ENCODE measurements around the gene CCDC85A. TPM values are rescaled to one million over a fixed set of nuclear protein-coding genes. Genes with fewer than 3 reads are reported as not detected.
"Not testable (repeated sequence)": the region's sequence is repeated elsewhere in the genome, so short reads cannot be mapped to it uniquely, and the experiment has no call there.

CCDC85A gene
- total RNA-seq = under 1 TPM; 0.40 to 0.42 TPM

DNA sequence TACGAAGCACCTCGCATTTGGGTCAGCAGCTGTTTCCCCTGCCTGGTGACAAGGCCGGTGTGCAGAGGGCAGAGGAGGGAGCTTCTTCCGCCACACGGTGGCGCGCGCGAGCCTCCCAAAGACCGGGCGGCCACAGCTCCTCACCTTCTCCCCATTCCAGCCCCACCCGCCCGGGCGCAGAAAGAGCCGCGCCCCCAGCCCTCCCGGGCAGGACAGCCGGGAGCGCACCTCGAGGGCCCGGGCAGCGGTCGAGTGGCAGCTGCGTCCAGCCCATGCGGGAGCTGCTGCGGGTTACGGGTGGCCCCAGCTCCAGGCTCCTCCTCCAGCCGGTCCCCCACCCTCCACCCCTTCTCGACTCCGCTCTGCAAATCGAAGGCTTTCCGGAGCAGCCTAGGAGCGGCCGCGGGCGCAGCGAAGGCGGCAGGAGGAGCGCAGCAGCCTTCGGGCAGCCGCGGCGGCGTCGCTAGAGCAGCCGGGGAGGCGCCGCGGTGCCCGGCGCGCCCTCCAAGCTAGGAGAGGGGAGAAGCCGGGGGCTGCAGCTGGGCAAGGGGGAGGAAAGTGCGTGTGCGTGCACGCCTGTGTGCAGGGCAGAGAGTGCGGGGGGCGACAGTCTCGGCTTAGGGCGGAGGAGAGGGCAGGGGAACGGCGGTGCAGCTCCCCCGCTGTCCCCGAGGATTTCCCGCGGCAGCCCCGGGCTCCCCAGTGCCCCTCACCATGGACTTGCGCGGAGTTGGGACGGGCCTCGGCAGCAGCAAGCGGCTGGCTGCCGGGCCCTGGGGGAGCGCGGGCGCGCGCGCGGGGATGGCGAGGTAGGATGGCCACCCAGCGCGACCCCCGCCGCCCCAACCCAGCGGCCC is at the start of gene CCDC85A:
Gene CCDC85A (plus strand): TSS at position 348 of the 857 bp plus-strand sequence. CDS start 635 bp downstream, outside the sequence.
- no peak within 1 kb of the TSS for H3K27ac ChIP-seq
- peak within 1 kb of the TSS in 1 of 2 donors; percentile 24 for H3K9ac ChIP-seq (ENCODE audit: low read depth in 2 of 2, low read length in 2 of 2)
- peak within 1 kb of the TSS; percentile 57 for H3K4me3 ChIP-seq
- TF ChIP-seq CTCF (IDR thresholded peaks at IDR 0.05) = peak; percentile 84
- H3K4me1 ChIP-seq = peaks cover 3% of the 10 kb centered on the region
- intact Hi-C loops (cut with DNase I) = loop anchor here (2.0 to 5.0 kb wide), 2 partner anchors 565 to 1313 kb away; no protein-coding TSS in a partner anchor
- DNase-seq = peak; percentile 87
- peaks cover 34% of the 10 kb centered on the region for H3K27me3 ChIP-seq
- H3K36me3 ChIP-seq = no peaks in the 10 kb centered on the region
- H3K9me3 ChIP-seq = no peaks in the 10 kb centered on the region

DNA sequence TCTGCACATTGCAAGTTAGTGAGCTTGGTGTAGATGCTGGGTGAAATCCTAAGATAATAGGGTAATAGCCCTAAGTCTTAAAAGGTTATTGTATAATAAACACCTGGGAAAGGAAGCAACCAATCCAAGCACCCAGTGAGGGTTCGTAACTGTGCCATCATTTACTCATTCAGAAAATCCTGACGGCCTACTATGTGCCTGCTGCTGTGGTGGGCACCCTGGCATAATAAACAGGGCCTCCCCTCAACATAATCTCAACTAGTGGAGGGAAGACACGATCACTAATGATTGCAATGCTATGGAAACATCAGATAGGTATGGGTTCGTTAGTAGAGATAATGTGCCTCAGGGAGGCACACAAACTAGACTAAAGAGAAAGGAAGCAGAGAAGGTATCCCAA is 48.9 kb upstream of the CCDC85A start:
- Histone ChIP-seq H3K4me3 (no peak overlapping the region), H3K36me3 (no peaks in the 10 kb centered on the region), H3K9ac (ENCODE audit: low read depth in 2 of 2, low read length in 2 of 2) (no peak overlapping the region), H3K27ac (no peak overlapping the region), H3K9me3 (no peaks in the 10 kb centered on the region), H3K27me3 (no peaks in the 10 kb centered on the region), H3K4me1 (no peaks in the 10 kb centered on the region)
- no peak for TF ChIP-seq CTCF (IDR thresholded peaks at IDR 0.05)
- DNase-seq = no peak
- intact Hi-C loops (cut with DNase I) = loop anchor here (5.0 kb wide), 1 partner anchor 418 kb away; no protein-coding TSS in a partner anchor

DNA sequence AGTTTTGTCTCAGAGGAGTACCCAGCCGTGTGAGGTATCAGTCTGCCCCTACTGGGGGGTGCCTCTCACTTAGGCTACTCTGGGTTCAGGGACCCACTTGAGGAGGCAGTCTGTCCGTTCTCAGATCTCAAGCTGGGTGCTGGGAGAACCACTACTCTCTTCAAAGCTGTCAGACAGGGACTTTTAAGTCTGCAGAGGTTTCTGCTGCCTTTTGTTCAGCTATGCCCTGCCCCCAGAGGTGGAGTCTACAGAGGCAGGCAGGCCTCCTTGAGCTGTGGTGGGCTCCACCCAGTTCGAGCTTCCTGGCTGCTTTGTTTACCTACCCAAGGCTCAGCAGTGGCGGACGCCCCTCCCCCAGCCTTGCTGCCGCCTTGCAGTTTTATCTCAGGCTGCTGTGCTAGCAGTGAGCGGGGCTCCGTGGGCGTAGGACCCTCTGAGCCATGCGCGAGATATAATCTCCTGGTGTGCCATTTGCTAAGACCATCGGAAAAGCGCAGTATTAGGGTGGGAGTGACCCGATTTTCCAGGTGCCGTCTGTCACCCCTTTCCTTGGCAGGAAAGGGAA is 41.2 kb upstream of the CCDC85A start:
- H3K27ac ChIP-seq; H3K9me3 ChIP-seq; H3K9ac ChIP-seq (ENCODE audit: low read depth in 2 of 2, low read length in 2 of 2); H3K4me1 ChIP-seq; intact Hi-C loops (cut with DNase I); H3K4me3 ChIP-seq; DNase-seq; H3K27me3 ChIP-seq; H3K36me3 ChIP-seq: not testable (repeated sequence)

GRCh38 chr2:56147907-56148306 is 35.9 kb upstream of the CCDC85A start:
- no peak for DNase-seq
- Histone ChIP-seq H3K9ac (ENCODE audit: low read depth in 2 of 2, low read length in 2 of 2) (no peak overlapping the region), H3K27ac (no peak overlapping the region), H3K27me3 (no peaks in the 10 kb centered on the region), H3K36me3 (no peaks in the 10 kb centered on the region), H3K4me3 (no peak overlapping the region), H3K9me3 (no peaks in the 10 kb centered on the region), H3K4me1 (no peaks in the 10 kb centered on the region)
- no peak for TF ChIP-seq CTCF (IDR thresholded peaks at IDR 0.05)
- intact Hi-C loops (cut with DNase I) = no loop called here

- H3K4me1 ChIP-seq = no peaks in the 10 kb centered on the region
- no peak overlapping the region for H3K27ac ChIP-seq
- H3K36me3 ChIP-seq = no peaks in the 10 kb centered on the region
- H3K9me3 ChIP-seq = no peaks in the 10 kb centered on the region
- H3K27me3 ChIP-seq = no peaks in the 10 kb centered on the region
- DNase-seq = no peak
- no peak overlapping the region for H3K9ac ChIP-seq (ENCODE audit: low read depth in 2 of 2, low read length in 2 of 2)
- no peak for TF ChIP-seq CTCF (IDR thresholded peaks at IDR 0.05)
- intact Hi-C loops (cut with DNase I) = no loop called here
- no peak overlapping the region for H3K4me3 ChIP-seq
Observed at GRCh38 chr2:56148825-56149224, 35.0 kb upstream of the CCDC85A start.

DNA sequence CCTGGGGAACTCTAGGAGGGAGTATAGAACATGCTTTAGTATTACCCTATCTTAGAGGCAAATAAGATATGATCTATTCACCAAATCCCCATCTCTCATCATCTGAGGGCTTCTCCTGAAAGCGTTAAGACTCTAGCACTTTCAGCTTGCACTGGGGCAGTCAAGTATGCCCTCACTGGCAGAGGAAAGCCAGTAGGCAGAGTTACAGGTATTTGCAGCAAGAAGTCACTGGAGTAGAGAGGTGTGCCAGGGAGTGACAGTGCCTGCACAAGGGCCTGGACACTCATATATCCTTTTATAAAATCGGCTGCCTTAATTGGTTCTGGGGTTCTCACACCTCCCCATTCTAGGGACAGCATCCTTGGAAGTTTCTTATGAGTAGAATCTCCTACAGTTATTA is 31.9 kb upstream of the CCDC85A start:
- no peaks in the 10 kb centered on the region for H3K9me3 ChIP-seq
- no peak for DNase-seq
- H3K27me3 ChIP-seq = no peaks in the 10 kb centered on the region
- H3K9ac ChIP-seq (ENCODE audit: low read depth in 2 of 2, low read length in 2 of 2) = no peak overlapping the region
- no peak overlapping the region for H3K27ac ChIP-seq
- no peaks in the 10 kb centered on the region for H3K4me1 ChIP-seq
- no peak overlapping the region for H3K4me3 ChIP-seq
- H3K36me3 ChIP-seq = no peaks in the 10 kb centered on the region
- TF ChIP-seq CTCF (IDR thresholded peaks at IDR 0.05) = no peak
- intact Hi-C loops (cut with DNase I) = no loop called here
